ENCODE measurements around the gene PCED1A.

- TF ChIP-seq CTCF (IDR thresholded peaks at IDR 0.05; ENCODE audit: low read depth, low read length, missing input control) (no peak), NR2F2 (IDR thresholded peaks at IDR 0.05) (no peak), GABPA (IDR thresholded peaks at IDR 0.05 in 1 of 2, conservative IDR thresholded peaks at IDR 0.05 in 1 of 2) (no peak), YY1 (IDR thresholded peaks at IDR 0.05) (no peak), EGR1 (IDR thresholded peaks at IDR 0.05; ENCODE audit: low read depth in 2 of 2) (no peak), REST (IDR thresholded peaks at IDR 0.05) (no peak)
These were observed 45.0 kb downstream of the PCED1A start for GRCh38 chr20:2795451-2795850.

Data from liver (tissue), 3 donors.